HAP-1 (cell line): ENCODE data around the gene WDR93.
A peak's percentile ranks its signal among the peaks of the same experiment; 100 is the strongest.

Experiments
- DNase-seq, 2 experiments: peaks; one replicate each; pipeline ENCODE4 v3.0.0-alpha.2; 2016 to 2020; ENCODE audit warnings: low spot score in 2 of 2
- H3K27me3 ChIP-seq: fragments of 250-450 bp; sonication (Bioruptor Pico); 2 replicates; pipeline ENCODE4 v1.5.1; 2020; ENCODE audit warnings: low read depth, mild to moderate bottlenecking, moderate library complexity
- H3K36me3 ChIP-seq: fragments of 250-450 bp; sonication (Bioruptor Pico); replicated peaks from 2 replicates; pipeline ENCODE4 v1.5.1; 2020; ENCODE audit warnings: mild to moderate bottlenecking
- H3K4me1 ChIP-seq: fragments of 250-450 bp; sonication (Bioruptor Pico); 2 replicates; pipeline ENCODE4 v1.5.1; 2020; ENCODE audit warnings: mild to moderate bottlenecking
- H3K4me3 ChIP-seq: fragments of 250-450 bp; sonication (Bioruptor Pico); 2 replicates; pipeline ENCODE4 v1.5.1; 2020; ENCODE audit warnings: mild to moderate bottlenecking, moderate library complexity
- H3K9me3 ChIP-seq: fragments of 250-450 bp; sonication (Bioruptor Pico); 2 replicates; pipeline ENCODE4 v1.5.1; 2020; ENCODE audit warnings: mild to moderate bottlenecking, moderate library complexity
- in situ Hi-C: fragments of 300-500 bp; cut with MboI; formaldehyde crosslinking; loops from 3 replicates; pipeline ENCODE4 v1.14.3; 2020; ENCODE audit warnings: low sequenced_read_pairs, inconsistent platforms, mixed read lengths

The WDR93 gene

DNA sequence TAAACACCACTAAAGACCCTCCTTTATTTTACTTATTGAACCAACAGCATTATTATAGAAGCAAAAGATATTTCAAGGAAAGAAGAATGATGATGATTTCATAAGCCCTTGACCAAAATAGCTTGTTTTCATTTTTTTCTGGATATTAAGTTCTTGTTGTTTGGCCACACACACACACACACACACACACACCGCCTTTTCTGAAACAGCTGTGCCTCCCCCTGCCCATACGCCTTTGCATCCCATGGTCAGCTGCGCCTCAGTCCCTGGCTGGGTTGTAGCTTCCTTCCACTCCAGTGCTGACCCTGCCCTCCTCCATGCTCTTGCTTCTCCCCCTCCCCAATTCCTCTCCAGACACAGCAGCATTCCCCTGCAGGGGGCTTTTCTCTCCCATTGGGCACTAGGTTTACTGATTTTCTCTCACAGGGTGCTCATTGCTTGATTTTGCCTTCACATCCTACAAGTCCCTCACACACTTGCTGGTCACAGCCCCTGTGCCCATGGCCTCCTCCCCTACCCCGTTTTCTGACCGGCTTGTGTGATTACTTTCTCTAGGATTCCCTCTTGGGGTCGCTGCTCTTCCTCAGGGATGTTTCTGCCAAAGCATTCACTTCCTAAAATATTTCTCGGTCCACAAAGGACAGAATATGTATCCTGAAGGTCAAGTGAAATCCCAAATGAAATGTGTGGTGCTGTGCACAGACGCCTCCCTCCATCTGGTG, 42.0 kb downstream of the WDR93 start:
- in situ Hi-C loops: loop anchor here (10.0 kb wide), 1 partner anchor 342 kb away; no protein-coding TSS in a partner anchor
- Histone ChIP-seq H3K27me3 (0 out of 2 replicates have a peak, but pooled peaks cover 5% of the 10 kb centered on the region), H3K9me3 (no peaks in the 10 kb centered on the region), H3K4me1 (no peaks in the 10 kb centered on the region), H3K4me3 (no peak overlapping the region), H3K36me3 (no peaks in the 10 kb centered on the region)
- no peak for DNase-seq

DNA sequence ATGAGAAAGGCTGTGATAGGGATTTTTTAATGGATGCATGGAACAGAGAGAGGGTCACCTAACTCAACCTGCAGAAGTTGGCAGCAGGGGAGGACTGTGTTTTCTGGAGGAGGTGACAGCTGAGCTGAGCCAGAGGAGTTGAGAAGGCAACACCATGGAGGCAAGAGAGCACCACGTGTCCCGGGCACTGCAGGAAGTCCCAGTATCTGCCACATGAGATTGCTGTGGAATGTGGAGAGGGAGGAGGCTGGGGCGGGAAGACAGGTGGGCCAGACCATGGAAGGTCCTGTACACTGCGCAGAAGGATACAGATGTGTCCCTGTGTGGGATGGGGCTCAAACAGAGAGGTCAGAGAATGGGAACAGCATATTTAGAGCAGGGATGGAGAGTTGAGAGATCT, 45.2 kb downstream of the WDR93 start:
- Histone ChIP-seq H3K9me3 (no peaks in the 10 kb centered on the region), H3K36me3 (no peaks in the 10 kb centered on the region), H3K27me3 (0 out of 2 replicates have a peak, but pooled peaks cover 3% of the 10 kb centered on the region), H3K4me1 (no peaks in the 10 kb centered on the region), H3K4me3 (no peak overlapping the region)
- in situ Hi-C loops: loop anchor here (10.0 kb wide), 1 partner anchor 339 kb away; no protein-coding TSS in a partner anchor
- DNase-seq: no peak

DNA sequence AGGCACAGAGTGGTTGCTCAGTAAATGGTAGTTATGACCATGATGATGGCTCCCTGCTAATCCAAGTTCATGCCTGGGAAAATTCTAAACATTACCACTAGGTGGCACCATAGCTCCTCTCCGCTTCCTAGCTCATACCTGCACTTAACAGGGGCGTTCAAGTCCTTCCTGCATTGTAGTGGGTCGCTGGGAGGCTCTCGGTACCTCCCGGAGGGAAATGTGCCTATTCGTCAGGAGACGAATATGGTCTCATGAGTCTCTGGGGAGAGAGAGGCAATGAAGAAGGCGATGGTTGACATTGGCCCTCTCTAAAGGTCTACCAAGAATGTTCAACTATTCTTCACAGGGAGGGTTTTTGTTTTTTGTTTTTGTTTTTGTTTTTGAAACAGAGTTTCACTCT, 49.5 kb downstream of the WDR93 start:
- in situ Hi-C loops: no loop called here
- no peak overlapping the region for H3K4me3 ChIP-seq
- no peaks in the 10 kb centered on the region for H3K36me3 ChIP-seq
- no peaks in the 10 kb centered on the region for H3K9me3 ChIP-seq
- no peaks in the 10 kb centered on the region for H3K4me1 ChIP-seq
- peak; percentile 81 to 83 for DNase-seq
- H3K27me3 ChIP-seq: no peaks in the 10 kb centered on the region

DNA sequence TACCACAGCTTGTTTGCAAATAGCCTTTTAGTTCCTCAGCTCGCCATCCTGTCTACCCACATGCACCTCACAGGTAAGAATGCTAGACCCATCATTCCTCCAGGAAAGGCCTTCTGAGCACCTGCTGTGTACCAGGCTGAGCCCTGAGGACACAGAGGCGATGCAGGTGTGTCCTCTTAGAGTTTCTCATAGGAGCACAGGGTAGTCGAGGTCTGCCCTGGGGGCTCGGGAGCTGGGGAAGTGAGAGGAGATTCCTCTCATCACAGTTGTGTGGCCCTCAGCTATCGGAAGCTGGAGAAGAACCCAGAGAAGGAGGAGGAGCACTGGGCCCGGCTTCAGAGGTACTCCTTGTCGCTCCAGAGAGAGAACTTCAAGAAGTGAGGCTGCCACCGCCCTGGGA, 52.4 kb downstream of the WDR93 start:
- no peaks in the 10 kb centered on the region for H3K36me3 ChIP-seq
- no peak overlapping the region for H3K4me3 ChIP-seq
- peaks cover 5% of the 10 kb centered on the region for H3K4me1 ChIP-seq
- in situ Hi-C loops: no loop called here
- H3K27me3 ChIP-seq: no peaks in the 10 kb centered on the region
- no peak for DNase-seq
- H3K9me3 ChIP-seq: no peaks in the 10 kb centered on the region

DNA sequence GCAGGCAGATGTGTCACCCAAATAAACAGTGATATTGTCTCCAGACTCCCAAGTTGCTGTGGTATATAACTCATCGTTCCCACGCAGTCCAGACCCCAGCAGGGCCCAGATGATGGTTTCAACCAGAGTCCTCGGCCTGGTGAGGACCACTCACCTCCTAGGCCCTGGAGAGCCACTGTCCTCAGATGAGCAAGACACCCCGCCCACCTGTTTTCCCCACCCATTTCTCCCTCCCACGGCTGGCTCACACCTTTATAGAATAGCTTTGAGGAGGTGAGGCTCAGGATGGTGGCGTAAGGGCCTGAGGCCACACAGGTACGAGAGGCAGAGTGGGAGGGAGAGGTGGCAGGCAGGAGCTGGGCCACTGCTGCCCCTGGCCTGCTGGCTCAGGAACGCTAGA, 53.0 kb downstream of the WDR93 start:
- Histone ChIP-seq H3K36me3 (no peaks in the 10 kb centered on the region), H3K27me3 (no peaks in the 10 kb centered on the region), H3K4me1 (peaks cover 10% of the 10 kb centered on the region), H3K4me3 (no peak overlapping the region), H3K9me3 (no peaks in the 10 kb centered on the region)
- DNase-seq: no peak
- in situ Hi-C loops: no loop called here

DNA sequence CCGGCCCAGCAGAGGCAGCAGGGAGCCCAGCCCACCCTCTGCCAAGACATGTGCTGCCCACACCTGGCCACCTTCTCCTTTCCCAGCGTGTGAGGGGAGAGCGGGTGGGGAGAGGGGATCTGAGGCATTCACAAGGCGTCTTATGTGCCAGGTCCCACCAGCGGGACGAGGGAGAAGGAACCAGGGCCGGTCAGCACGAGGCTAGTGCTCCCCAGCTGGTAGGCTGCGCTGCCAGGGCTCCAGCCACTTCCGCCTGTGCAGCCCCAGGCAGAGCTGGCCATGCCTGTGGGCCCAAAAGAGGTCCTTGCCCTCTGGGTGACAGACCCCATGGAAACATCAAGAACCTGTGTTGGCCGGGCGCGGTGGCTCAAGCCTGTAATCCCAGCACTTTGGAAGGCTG, 54.5 kb downstream of the WDR93 start:
- H3K27me3 ChIP-seq: no peaks in the 10 kb centered on the region
- no peaks in the 10 kb centered on the region for H3K36me3 ChIP-seq
- H3K4me1 ChIP-seq: peaks cover 24% of the 10 kb centered on the region
- no peak overlapping the region for H3K4me3 ChIP-seq
- in situ Hi-C loops: no loop called here
- no peaks in the 10 kb centered on the region for H3K9me3 ChIP-seq
- DNase-seq: no peak

DNA sequence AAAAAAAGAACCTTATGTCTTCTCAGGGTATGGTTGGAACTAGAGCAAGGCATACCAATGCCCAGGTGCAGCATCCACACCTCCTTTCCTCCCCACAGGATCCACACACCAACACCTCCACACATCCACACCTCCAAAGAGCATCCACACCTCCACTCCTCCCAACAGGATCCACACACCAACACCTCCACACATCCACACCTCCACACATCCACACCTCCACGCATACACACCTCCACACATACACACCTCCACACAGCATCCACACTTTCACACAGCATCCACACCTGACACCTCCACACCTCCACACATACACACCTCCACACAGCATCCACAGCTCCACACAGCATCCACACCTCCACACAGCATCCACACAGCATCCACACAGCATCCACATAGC, 55.2 kb downstream of the WDR93 start:
- Histone ChIP-seq H3K4me3 (no peak overlapping the region), H3K9me3 (no peaks in the 10 kb centered on the region), H3K36me3 (no peaks in the 10 kb centered on the region), H3K4me1 (peaks cover 25% of the 10 kb centered on the region), H3K27me3 (no peaks in the 10 kb centered on the region)
- no peak for DNase-seq
- in situ Hi-C loops: no loop called here

DNA sequence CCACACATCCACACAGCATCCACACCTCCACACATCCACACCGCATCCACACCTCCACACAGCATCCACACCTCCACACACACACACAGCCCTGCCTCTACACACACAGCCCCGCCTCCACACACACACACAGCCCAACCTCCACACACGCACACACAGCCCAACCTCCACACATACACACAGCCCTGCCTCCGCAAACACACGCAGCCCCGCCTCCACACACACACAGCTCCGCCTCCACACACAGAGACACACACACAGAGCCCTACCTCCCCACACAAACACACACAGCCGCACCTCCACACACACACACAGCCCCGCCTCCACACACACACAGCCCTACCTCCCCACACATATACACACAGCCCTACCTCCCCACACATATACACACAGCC, 55.8 kb downstream of the WDR93 start:
- H3K27me3 ChIP-seq: no peaks in the 10 kb centered on the region
- H3K4me3 ChIP-seq: no peak overlapping the region
- in situ Hi-C loops: no loop called here
- H3K9me3 ChIP-seq: no peaks in the 10 kb centered on the region
- H3K4me1 ChIP-seq: peaks cover 29% of the 10 kb centered on the region
- H3K36me3 ChIP-seq: no peaks in the 10 kb centered on the region
- no peak for DNase-seq

DNA sequence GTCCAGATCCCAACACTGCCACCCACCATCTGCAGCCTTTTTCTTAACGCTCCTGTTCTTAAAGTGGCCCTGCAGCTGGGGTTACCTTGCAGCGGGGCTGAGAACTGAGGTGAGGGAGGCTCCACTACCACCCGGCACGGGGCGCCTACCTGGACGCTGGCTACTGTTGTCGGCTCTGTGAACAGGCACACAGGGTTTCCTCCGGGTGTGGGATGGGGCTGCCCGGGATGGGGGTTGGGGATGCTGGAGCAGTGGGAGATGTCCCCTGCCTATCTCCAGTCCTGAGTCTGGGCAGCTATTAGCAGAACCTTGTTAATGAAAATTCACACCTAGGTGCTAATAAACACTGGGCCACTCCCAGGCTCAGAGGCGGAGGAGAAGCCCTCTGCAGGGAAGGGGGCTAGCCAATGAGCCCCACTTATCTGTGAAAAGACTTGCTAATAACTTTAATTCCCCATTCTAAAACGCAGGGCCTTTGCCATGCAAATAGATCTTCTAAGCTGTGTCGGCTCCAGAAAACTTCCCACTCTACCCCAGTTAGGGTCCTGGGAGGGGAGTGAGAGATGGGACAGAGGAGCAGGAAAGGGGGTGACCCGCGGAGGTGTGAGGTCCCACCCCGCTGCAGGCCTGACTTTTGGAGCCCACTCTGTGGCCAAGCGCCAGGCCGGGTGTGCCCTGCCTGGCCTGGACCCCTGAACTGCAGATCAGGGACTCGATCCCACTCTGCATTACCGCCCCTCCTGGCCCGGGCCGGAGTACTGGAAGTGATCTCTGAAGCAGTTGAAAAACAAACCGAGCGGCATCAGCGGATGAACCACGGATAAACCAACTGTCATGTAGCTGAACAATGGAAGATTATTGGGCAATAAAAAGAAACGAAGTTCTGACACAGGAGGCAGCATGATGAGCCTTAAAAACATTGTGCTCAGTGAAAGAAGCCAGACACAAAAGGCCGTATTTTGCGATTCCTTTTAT, 57.4 kb downstream of the WDR93 start:
- in situ Hi-C loops: no loop called here
- H3K27me3 ChIP-seq: no peaks in the 10 kb centered on the region
- no peak overlapping the region for H3K4me3 ChIP-seq

DNA sequence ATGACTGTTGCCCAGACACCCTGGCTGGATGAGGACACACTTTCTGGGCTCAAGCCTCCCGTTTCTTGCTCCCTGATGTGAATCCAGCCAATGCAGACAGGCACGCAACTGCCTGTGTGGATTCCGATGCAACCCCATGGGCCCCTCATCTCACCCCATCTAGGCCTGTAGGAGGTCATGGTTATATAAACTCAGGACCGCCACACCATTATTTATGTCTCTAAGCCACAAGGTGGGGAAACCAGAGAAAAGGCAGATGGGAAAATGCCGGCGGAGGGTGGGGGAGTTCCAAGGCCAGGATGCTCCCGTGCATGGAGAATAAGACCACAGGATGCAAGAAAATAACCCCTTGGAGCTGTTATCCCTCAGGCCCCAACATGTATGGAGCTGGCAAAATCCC, 58.4 kb downstream of the WDR93 start:
- no peaks in the 10 kb centered on the region for H3K27me3 ChIP-seq
- no peaks in the 10 kb centered on the region for H3K36me3 ChIP-seq
- DNase-seq: no peak
- in situ Hi-C loops: no loop called here
- H3K4me1 ChIP-seq: peaks cover 29% of the 10 kb centered on the region
- no peaks in the 10 kb centered on the region for H3K9me3 ChIP-seq
- H3K4me3 ChIP-seq: no peak overlapping the region

More for the DNA sequence above, 57.4 kb downstream of the WDR93 start:
- peaks cover 29% of the 10 kb centered on the region for H3K4me1 ChIP-seq
- DNase-seq: peak; percentile 42 to 45
- H3K9me3 ChIP-seq: no peaks in the 10 kb centered on the region
- no peaks in the 10 kb centered on the region for H3K36me3 ChIP-seq

DNA sequence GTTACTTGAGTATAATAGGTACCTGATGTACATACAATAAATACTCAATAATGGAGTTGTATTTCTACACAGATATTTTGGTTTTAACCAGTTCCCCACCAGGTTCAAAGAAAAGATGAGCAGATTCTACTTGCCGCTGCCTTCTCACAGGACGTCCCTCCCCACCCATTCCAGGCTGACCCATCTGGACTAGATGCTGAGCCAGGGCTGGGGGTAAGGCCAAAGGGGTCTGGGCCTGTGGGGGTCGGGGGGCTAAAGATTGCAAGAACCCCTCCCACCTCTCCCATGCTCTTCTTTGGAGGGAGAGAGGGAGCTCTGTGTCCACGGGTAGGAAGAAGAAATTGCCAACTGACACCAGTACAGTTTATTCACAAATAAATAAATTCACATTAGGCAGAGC, 58.9 kb downstream of the WDR93 start:
- Histone ChIP-seq H3K4me3 (peak overlapping the region; percentile 36), H3K9me3 (no peaks in the 10 kb centered on the region), H3K27me3 (no peaks in the 10 kb centered on the region), H3K36me3 (no peaks in the 10 kb centered on the region), H3K4me1 (peaks cover 29% of the 10 kb centered on the region)
- in situ Hi-C loops: no loop called here
- DNase-seq: no peak

DNA sequence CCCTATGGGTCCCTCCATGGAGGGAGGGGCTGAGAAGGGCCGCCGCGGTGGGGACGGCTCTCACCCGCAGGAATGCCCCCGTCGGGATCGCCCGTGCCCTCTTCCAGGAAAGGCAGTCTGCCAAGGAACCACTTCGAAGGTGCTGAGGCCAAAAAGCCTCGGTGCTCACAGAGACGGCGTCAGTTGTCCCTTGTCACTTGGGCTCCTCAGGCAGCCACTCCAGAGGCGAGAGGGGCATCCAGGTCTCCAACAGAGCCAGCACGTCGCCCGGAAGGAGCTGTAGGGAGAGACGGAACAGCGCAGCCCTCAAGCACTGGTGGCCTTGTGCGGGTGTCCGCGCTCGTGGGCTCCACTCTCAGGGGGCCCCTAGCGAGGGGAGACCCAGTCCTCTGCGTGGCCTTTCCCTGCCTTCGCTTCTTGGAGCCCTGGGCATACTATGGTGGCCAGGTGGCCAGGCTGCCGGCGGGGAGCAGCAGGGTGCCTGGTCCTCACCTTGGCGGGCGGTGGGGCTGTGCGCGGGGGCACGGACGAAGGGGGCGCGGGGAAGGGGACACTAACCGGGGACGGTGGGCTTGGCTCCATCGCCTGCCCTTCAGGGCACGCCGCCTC, 59.4 kb downstream of the WDR93 start:
- H3K4me3 ChIP-seq: peak overlapping the region; percentile 36
- H3K9me3 ChIP-seq: no peaks in the 10 kb centered on the region
- DNase-seq: peak in 1 of 2 experiments; percentile 47
- peaks cover 29% of the 10 kb centered on the region for H3K4me1 ChIP-seq
- H3K36me3 ChIP-seq: no peaks in the 10 kb centered on the region
- H3K27me3 ChIP-seq: no peaks in the 10 kb centered on the region
- in situ Hi-C loops: no loop called here

DNA sequence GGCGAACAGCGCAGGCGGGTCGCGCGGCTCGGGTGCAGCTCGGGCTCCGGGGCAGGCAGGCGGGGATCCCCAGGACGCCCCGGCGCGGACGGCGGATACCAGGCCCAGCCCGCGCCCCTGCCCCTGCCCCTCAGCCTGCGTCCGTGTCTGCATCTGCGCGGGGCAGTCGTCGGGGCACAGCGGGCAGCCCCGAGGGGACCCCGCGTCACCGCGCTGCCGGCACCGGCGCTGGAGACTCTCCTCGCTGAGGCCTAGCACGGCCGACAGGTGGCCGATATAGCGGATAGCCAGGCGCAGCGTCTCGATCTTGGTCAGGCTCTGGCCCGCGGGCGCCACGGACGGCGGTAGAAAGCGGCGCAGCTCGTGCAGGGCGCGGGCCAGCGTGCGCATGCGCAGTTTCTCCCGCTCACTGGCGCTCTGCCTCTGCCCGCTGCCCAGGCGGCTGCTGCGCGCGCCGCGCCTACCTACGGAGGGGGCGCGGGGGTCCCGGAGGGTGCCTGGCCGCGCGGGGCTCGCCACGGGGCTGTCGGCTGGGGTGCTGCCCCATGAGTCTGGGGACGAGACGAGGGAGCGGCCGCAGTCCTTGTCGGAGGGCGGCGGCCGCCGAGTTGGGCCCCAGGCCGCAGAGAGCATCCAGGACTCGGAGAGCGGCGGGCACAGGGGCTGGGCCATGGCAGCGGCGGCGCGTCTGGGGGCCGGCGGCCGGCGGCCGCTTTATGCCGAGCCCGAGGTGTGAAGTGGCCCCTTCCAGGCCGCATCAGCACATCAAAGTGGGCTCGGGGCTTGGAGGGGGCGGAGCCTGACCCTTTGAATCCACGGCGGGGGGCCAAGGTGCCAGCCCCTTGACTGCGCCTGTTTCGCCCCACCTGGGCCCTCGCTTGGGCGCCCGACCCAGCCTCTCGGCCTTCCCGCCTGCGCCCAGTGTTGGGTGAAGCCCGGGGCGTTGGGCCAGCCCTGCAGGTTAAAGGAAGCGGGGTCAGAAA, 60.2 kb downstream of the WDR93 start, which contains the start of gene MESP1:
TSS of gene MESP1 (minus strand) at position 690 of the 983 bp plus-strand sequence. CDS start at position 672, 18 bp downstream.
- H3K9me3 ChIP-seq: no peaks in the 10 kb centered on the region

More for the DNA sequence above, 60.2 kb downstream of the WDR93 start, which contains the start of gene MESP1:
- Histone ChIP-seq H3K27me3 (no peaks in the 10 kb centered on the region), H3K36me3 (no peaks in the 10 kb centered on the region), H3K4me1 (peaks cover 29% of the 10 kb centered on the region), H3K4me3 (peak within 1 kb of the TSS; percentile 36)
- peak; percentile 87 to 95 for DNase-seq
- in situ Hi-C loops: no loop called here
